Hair follicle dermal papilla cell (primary cell): ENCODE measurements around the gene HCRTR1. TPM values are rescaled to one million over a fixed set of nuclear protein-coding genes. Genes with fewer than 3 reads are reported as not detected.

Experiments
- total RNA-seq: library from RNA; depleted of rRNA; stranded (reverse); fragments of >200 nt; gene quantifications from 2 replicates; pipeline ENCODE4 v1.2.3, GENCODE V29; 2012

Gene HCRTR1
- not detected in 2 replicates for total RNA-seq

GRCh38 chr1:31617218-31617915 lies at the start of gene HCRTR1:
TSS of gene HCRTR1 (plus strand) at chr1:31617689. CDS start at chr1:31619193, 1,504 bp downstream.

GRCh38 chr1:31576201-31576669 lies 41.3 kb upstream of the HCRTR1 start, which contains the start of gene TINAGL1:
TSS of gene TINAGL1 (plus strand) at chr1:31576515. CDS start at chr1:31577149, 634 bp downstream.

GRCh38 chr1:31644560-31645273 lies 27.2 kb downstream of the HCRTR1 start, which contains the start of gene PEF1:
TSS of gene PEF1 (minus strand) at chr1:31644876. CDS start at chr1:31644864, 12 bp downstream.

Other genes with a start within 250 kb of the HCRTR1 start
- 146 and 154 TPM in 2 replicates for gene FABP3, start 244.6 kb upstream of the HCRTR1 start, total RNA-seq
- gene SERINC2, start 204.5 kb upstream of the HCRTR1 start, total RNA-seq, result 4.9 and 8.5 TPM in 2 replicates
- 1.6 and 3.2 TPM in 2 replicates for gene TINAGL1, start 41.2 kb upstream of the HCRTR1 start, total RNA-seq
- 85.5 and 94.8 TPM in 2 replicates for gene PEF1, start 27.2 kb downstream of the HCRTR1 start, total RNA-seq
- 240 and 317 TPM in 2 replicates for gene COL16A1, start 86.3 kb downstream of the HCRTR1 start, total RNA-seq
- gene ADGRB2, start 146.7 kb downstream of the HCRTR1 start, total RNA-seq, result 4.6 and 6.2 TPM in 2 replicates
- 49.1 and 51.1 TPM in 2 replicates for gene SPOCD1, start 198.3 kb downstream of the HCRTR1 start, total RNA-seq